GM12878 (cell line): Measurements from ENCODE around the gene FAM219A. TPM values are rescaled to one million over a fixed set of nuclear protein-coding genes. Genes with fewer than 3 reads are reported as not detected.

Experiments
- ATAC-seq: fragments of 200-7000 bp; cut with Tn5 transposase; 3 replicates; pipeline ENCODE4 v1.9.1; 2020; ENCODE audit warnings: mild to moderate bottlenecking, moderate library complexity
- BruUV-seq: library from RNA; stranded (reverse); fragments of 400-500 nt; replicated peaks from 2 replicates; lab custom pipeline; 2021; lab: Mats Ljungman, UMichigan
- CTCF ChIA-PET: fragments of 300-600 bp; sonication (Branson Sonifier 250); formaldehyde crosslinking; extraction: SDS; loops from one replicate; lab custom pipeline; 2021; ENCODE audit warnings: inconsistent platforms; lab: Yijun Ruan, JAX
- POLR2A ChIA-PET: fragments of 350-600 bp; formaldehyde crosslinking; extraction: SDS; loops from one replicate; lab custom pipeline; 2021; ENCODE audit warnings: inconsistent platforms; lab: Charles Lee
- RAD21 ChIA-PET: fragments of 300-600 bp; sonication (Branson Sonifier 250); formaldehyde crosslinking; loops from one replicate; lab custom pipeline; 2023; ENCODE audit warnings: antibody characterized with exemption; ENCODE audit not compliant: unreplicated experiment; lab: Charles Lee
- SMC1A ChIA-PET: fragments of 300-600 bp; sonication (Branson Sonifier 250); formaldehyde crosslinking; loops from one replicate; lab custom pipeline; 2023; ENCODE audit not compliant: unreplicated experiment, uncharacterized antibody; lab: Charles Lee
- DNase-seq: peaks from one replicate; pipeline ENCODE4 v3.0.0-alpha.2; 2011; ENCODE audit warnings: low read depth, low spot score
- FAIRE-seq: peaks from 3 replicates; lab custom pipeline; 2011; peaks lifted over from hg19 to GRCh38; lab: Jason Lieb, UNC
- H2AFZ ChIP-seq: 2 replicates; pipeline ENCODE4 v1.6.0; 2011; ENCODE audit warnings: low read depth, low read length, control low read depth; ENCODE audit not compliant: control insufficient read depth
- H3K27ac ChIP-seq: 2 replicates; pipeline ENCODE4 v1.5.1; 2011; ENCODE audit warnings: control low read depth; ENCODE audit not compliant: control insufficient read depth, insufficient read depth
- H3K27me3 ChIP-seq, 2 experiments: replicated peaks in 1 of 2; 2 replicates each; pipeline versions ENCODE4 v1.6.0 to v1.6.1; 2011; ENCODE audit warnings: low read length in 1 of 2; ENCODE audit not compliant: control insufficient read depth in 2 of 2, insufficient read depth in 2 of 2
- H3K36me3 ChIP-seq, 2 experiments: 2 replicates each; pipeline ENCODE4 v1.5.1; 2011; ENCODE audit warnings: low read length in 1 of 2; ENCODE audit not compliant: control insufficient read depth in 2 of 2, insufficient read depth in 2 of 2
- H3K4me1 ChIP-seq: 2 replicates; pipeline ENCODE4 v1.6.1; 2011; ENCODE audit warnings: mild to moderate bottlenecking, low read length, moderate library complexity, mixed read lengths; ENCODE audit not compliant: control insufficient read depth, insufficient read depth
- H3K4me2 ChIP-seq: 2 replicates; pipeline ENCODE4 v1.6.0; 2011; ENCODE audit warnings: control low read depth; ENCODE audit not compliant: control insufficient read depth, insufficient read depth
- H3K4me3 ChIP-seq: fragments of 200-600 bp; sonication (generic); 2 replicates; pipeline ENCODE4 v1.5.1; 2016
- H3K79me2 ChIP-seq: 2 replicates; pipeline ENCODE4 v1.6.0; 2011; ENCODE audit warnings: low read length; ENCODE audit not compliant: control insufficient read depth, insufficient read depth
- H3K9ac ChIP-seq: 2 replicates; pipeline ENCODE4 v1.8.0; 2011; ENCODE audit warnings: low read length, control low read depth, mixed read lengths; ENCODE audit not compliant: control insufficient read depth, insufficient read depth
- H3K9me3 ChIP-seq: replicated peaks from 3 replicates; pipeline ENCODE4 v1.5.1; 2011; ENCODE audit warnings: mild to moderate bottlenecking, low read length; ENCODE audit not compliant: control insufficient read depth, insufficient read depth
- H4K20me1 ChIP-seq: 2 replicates; pipeline ENCODE4 v1.6.0; 2011; ENCODE audit not compliant: control insufficient read depth, insufficient read depth
- MEF2B ChIP-seq: fragments of 450-650 bp; IDR thresholded peaks from 2 replicates; pipeline ENCODE4 v1.6.1; 2018; ENCODE audit warnings: mild to moderate bottlenecking, moderate library complexity; ENCODE audit not compliant: partially characterized antibody, poor library complexity, severe bottlenecking
- MTA2 ChIP-seq: fragments of 450-650 bp; IDR thresholded peaks from 2 replicates; pipeline ENCODE4 v1.6.1; 2016; ENCODE audit warnings: low read depth, mild to moderate bottlenecking, moderate library complexity
- NFYA ChIP-seq: IDR thresholded peaks from 2 replicates; pipeline ENCODE4 v1.6.1; 2011; ENCODE audit warnings: low read depth, mild to moderate bottlenecking, low read length, improper control_type of control experiment, borderline replicate concordance
- WGBS: methylation state at CpG from one replicate; pipeline ENCODE4 v1.1.6; 2016; ENCODE audit warnings: low lambda C conversion rate; ENCODE audit not compliant: insufficient replicate concordance, insufficient coverage; ENCODE audit errors: missing lambda C conversion rate; 5-methylcytosine and 5-hydroxymethylcytosine counted together
- in situ Hi-C: fragments of 300-500 bp; cut with MboI; formaldehyde crosslinking; loops from 9 replicates; pipeline ENCODE4 v1.14.3; 2018; ENCODE audit warnings: mixed read lengths
- intact Hi-C: fragments of 100-400 bp; cut with micrococcal nuclease; formaldehyde crosslinking; loops from one replicate; pipeline ENCODE4 v1.14.2; 2022; ENCODE audit not compliant: unreplicated experiment
- polyA plus RNA-seq, 11 experiments: library from polyadenylated mRNA; depleted of rRNA in 4 of 11; unstranded in 6 of 11; stranded (reverse) in 5 of 11; fragments of >200 nt; fragmentation: Nextera tagmentation in 4 of 11; fragmentation: Illumina TruSeq in 1 of 11; extraction: Ambion mirVana in 4 of 11; extraction: Trizol in 1 of 11; gene quantifications; 1 replicate in 1 of 11; 2 replicates in 10 of 11; pipeline versions ENCODE4 v1.2.1 to v1.2.3, GENCODE V29; 2011 to 2016; ENCODE audit warnings: inconsistent platforms in 2 of 11, missing spikeins in 2 of 11, low read depth in 1 of 11
- total RNA-seq, 4 experiments: library from RNA; depleted of rRNA in 3 of 4; stranded (reverse); fragments of >200 nt in 3 of 4; fragmentation: Illumina TruSeq in 1 of 4; extraction: Trizol in 1 of 4; gene quantifications; 2 replicates each; pipeline versions ENCODE4 v1.2.1 to v1.2.3, GENCODE V29; 2013 to 2021
- TF ChIP-seq, protein P1 (sequence below): fragments of 450-650 bp; formaldehyde crosslinking; IDR thresholded peaks from 2 replicates; pipeline ENCODE4 v1.5.0; 2022; ENCODE audit warnings: mild to moderate bottlenecking, missing genetic modification characterization

FAM219A gene
- total and polyA plus RNA-seq, 10 of the 15 experiments (the other 5 are each of a cell fraction or from before 2014, with no cell fraction given): 0.11 to 2.0 (median 0.71) TPM

GRCh38 chr9:34373749-34374148 is 84.6 kb downstream of the FAM219A start:
- no peaks in the 10 kb centered on the region for H4K20me1 ChIP-seq
- ATAC-seq: no peak
- H2AFZ ChIP-seq: no peak overlapping the region
- H3K36me3 ChIP-seq: no peaks in the 10 kb centered on the region
- no peak for FAIRE-seq
- H3K27me3 ChIP-seq: no peaks in the 10 kb centered on the region
- ChIA-PET RAD21 (no interaction called here), CTCF (interaction anchor here (7.9 kb wide), 1 partner anchor 40 kb away, joined by 134 read pairs; no protein-coding TSS in a partner anchor), POLR2A (no interaction called here), SMC1A (interaction anchor here (0.9 to 8.7 kb wide), 2 partner anchors 41 to 71 kb away, joined by 3 to 73 read pairs; no protein-coding TSS in a partner anchor)
- H3K4me1 ChIP-seq: peaks cover 6% of the 10 kb centered on the region
- no peak overlapping the region for H3K9ac ChIP-seq
- intact Hi-C loops: no loop called here
- BruUV-seq: no TSS peak
- in situ Hi-C loops: no loop called here
- H3K79me2 ChIP-seq: no peaks in the 10 kb centered on the region
- H3K4me3 ChIP-seq: no peak overlapping the region
- no peak for TF ChIP-seq MTA2
- TF ChIP-seq MEF2B: no peak
- TF ChIP-seq NFYA: no peak
- TF ChIP-seq, protein P1, sequence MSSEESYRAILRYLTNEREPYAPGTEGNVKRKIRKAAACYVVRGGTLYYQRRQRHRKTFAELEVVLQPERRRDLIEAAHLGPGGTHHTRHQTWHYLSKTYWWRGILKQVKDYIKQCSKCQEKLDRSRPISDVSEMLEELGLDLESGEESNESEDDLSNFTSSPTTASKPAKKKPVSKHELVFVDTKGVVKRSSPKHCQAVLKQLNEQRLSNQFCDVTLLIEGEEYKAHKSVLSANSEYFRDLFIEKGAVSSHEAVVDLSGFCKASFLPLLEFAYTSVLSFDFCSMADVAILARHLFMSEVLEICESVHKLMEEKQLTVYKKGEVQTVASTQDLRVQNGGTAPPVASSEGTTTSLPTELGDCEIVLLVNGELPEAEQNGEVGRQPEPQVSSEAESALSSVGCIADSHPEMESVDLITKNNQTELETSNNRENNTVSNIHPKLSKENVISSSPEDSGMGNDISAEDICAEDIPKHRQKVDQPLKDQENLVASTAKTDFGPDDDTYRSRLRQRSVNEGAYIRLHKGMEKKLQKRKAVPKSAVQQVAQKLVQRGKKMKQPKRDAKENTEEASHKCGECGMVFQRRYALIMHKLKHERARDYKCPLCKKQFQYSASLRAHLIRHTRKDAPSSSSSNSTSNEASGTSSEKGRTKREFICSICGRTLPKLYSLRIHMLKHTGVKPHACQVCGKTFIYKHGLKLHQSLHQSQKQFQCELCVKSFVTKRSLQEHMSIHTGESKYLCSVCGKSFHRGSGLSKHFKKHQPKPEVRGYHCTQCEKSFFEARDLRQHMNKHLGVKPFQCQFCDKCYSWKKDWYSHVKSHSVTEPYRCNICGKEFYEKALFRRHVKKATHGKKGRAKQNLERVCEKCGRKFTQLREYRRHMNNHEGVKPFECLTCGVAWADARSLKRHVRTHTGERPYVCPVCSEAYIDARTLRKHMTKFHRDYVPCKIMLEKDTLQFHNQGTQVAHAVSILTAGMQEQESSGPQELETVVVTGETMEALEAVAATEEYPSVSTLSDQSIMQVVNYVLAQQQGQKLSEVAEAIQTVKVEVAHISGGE (CRISPR knock-in tag): no peak
- H3K9me3 ChIP-seq: no peaks in the 10 kb centered on the region; the same call in 2 of the 3 replicates
- WGBS: 38% methylated on average over 2 of the region's 2 CpGs
- no peak overlapping the region for H3K4me2 ChIP-seq
- no peak for DNase-seq
- H3K27ac ChIP-seq: no peak overlapping the region
